ENCODE data around the gene NAT10. TPM values are rescaled to one million over a fixed set of nuclear protein-coding genes. Genes with fewer than 3 reads are reported as not detected.

The NAT10 gene
- total and polyA plus RNA-seq, 2 experiments from 2014 or later = 44.1 to 58.8 TPM

DNA sequence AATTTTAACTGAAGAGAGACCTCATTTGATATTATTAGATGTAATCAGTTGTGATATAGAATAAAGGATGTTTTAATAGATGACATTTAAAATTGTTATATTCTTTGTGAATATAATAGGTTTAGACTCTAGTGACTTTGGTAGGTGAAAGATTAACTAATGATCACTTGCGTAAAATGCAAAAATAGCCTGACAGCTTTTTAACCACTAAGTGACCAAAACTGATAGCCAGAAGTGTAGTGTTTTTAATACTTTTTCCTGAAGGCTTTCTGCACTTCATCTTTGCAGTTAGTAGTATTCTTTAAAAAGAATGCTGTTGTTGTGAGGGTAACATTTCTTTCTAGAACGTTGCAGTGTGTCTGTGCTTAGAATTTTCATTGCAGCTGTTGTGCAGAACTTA lies 48.8 kb upstream of the NAT10 start (continued):
- TF ChIP-seq, protein P1, sequence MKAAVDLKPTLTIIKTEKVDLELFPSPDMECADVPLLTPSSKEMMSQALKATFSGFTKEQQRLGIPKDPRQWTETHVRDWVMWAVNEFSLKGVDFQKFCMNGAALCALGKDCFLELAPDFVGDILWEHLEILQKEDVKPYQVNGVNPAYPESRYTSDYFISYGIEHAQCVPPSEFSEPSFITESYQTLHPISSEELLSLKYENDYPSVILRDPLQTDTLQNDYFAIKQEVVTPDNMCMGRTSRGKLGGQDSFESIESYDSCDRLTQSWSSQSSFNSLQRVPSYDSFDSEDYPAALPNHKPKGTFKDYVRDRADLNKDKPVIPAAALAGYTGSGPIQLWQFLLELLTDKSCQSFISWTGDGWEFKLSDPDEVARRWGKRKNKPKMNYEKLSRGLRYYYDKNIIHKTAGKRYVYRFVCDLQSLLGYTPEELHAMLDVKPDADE (IDR thresholded peaks at IDR 0.05) = no peak
- TF ChIP-seq, protein P2, sequence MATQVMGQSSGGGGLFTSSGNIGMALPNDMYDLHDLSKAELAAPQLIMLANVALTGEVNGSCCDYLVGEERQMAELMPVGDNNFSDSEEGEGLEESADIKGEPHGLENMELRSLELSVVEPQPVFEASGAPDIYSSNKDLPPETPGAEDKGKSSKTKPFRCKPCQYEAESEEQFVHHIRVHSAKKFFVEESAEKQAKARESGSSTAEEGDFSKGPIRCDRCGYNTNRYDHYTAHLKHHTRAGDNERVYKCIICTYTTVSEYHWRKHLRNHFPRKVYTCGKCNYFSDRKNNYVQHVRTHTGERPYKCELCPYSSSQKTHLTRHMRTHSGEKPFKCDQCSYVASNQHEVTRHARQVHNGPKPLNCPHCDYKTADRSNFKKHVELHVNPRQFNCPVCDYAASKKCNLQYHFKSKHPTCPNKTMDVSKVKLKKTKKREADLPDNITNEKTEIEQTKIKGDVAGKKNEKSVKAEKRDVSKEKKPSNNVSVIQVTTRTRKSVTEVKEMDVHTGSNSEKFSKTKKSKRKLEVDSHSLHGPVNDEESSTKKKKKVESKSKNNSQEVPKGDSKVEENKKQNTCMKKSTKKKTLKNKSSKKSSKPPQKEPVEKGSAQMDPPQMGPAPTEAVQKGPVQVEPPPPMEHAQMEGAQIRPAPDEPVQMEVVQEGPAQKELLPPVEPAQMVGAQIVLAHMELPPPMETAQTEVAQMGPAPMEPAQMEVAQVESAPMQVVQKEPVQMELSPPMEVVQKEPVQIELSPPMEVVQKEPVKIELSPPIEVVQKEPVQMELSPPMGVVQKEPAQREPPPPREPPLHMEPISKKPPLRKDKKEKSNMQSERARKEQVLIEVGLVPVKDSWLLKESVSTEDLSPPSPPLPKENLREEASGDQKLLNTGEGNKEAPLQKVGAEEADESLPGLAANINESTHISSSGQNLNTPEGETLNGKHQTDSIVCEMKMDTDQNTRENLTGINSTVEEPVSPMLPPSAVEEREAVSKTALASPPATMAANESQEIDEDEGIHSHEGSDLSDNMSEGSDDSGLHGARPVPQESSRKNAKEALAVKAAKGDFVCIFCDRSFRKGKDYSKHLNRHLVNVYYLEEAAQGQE (IDR thresholded peaks at IDR 0.05; ENCODE audit: unreplicated experiment) = no peak

DNA sequence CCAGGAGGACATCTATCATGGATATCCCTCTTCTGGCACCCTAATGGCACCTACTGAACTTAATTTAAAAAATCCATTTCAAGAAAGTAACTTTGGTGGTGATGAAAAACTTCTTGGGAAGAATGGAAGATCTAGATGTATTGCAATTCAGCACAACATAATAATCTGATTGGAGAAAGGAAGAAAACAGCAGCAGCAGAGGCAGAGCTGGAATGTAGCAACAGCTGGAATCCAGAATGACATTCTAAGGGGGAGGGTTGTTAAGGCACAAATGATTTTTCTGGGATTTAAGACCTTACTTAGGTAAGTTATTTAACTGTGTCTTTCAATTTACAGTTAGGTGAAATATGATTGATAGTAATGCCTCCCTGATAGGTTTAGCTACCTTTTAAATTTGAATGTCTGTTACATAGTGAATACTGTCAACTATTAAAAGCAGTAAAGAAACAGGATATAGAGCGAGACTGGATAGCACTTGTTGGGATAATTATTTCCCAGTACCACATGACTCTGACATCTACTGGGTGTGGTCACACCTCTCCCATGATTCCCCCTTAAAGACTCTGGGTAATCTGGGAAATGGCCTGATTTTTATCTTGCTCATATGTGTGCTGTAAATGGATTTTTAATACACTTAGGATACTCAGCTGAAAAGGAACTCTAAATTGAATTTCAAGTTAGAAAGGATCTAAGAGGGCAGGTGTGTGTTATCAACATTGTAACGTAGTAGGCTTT lies 42.2 kb upstream of the NAT10 start:
- Mint-ChIP-seq H3K27me3 (ENCODE audit: insufficient read depth, low read depth, poor library complexity) (no peaks in the 10 kb centered on the region), H3K36me3 (ENCODE audit: low read depth) (peaks cover 71% of the 10 kb centered on the region), H3K27ac (no peak overlapping the region), H3K9me3 (no peaks in the 10 kb centered on the region), H3K4me1 (peaks cover 25% of the 10 kb centered on the region), H3K4me3 (no peak overlapping the region)
- no peak overlapping the region for H3K4me3 ChIP-seq
- H3K4me2 ChIP-seq = no peak overlapping the region
- ATAC-seq (no peak), DNase-seq (ENCODE audit: low spot score) (peak; percentile 38)
- peaks cover 6% of the 10 kb centered on the region for H3K36me3 ChIP-seq (ENCODE audit: insufficient read depth)
- no peaks in the 10 kb centered on the region for H3F3A ChIP-seq (replicated peaks; ENCODE audit: low read depth)
- TF ChIP-seq STAT1 (IDR thresholded peaks at IDR 0.05; ENCODE audit: unreplicated experiment) (no peak), CREB1 (CRISPR knock-in tag; IDR thresholded peaks at IDR 0.05; ENCODE audit: low read depth) (no peak), ZNF462 (CRISPR knock-in tag; IDR thresholded peaks at IDR 0.05) (no peak), ZNF331 (CRISPR knock-in tag; IDR thresholded peaks at IDR 0.05; ENCODE audit: low read depth) (no peak)
- no peak overlapping the region for H3K27ac ChIP-seq (ENCODE audit: low read depth)
- H4K20me1 ChIP-seq (replicated peaks; ENCODE audit: insufficient read depth) = peaks cover 95% of the 10 kb centered on the region
- H3K4me1 ChIP-seq (ENCODE audit: insufficient read depth) = 0 out of 2 replicates have a peak, but pooled peaks cover 6% of the 10 kb centered on the region
- H3K9me2 ChIP-seq (ENCODE audit: insufficient read depth) = no peaks in the 10 kb centered on the region
- H3K27me3 ChIP-seq (ENCODE audit: insufficient read depth) = no peaks in the 10 kb centered on the region
- peaks cover 100% of the 10 kb centered on the region for H3K79me2 ChIP-seq (replicated peaks; ENCODE audit: insufficient read depth)
- no peak overlapping the region for H2AFZ ChIP-seq
